HPDE6-E6E7 (cell line): ENCODE results near the gene TNRC6C.
A peak's percentile ranks its signal among the peaks of the same experiment; 100 is the strongest.

Experiments used
- DNase-seq: peaks from one replicate; pipeline ENCODE4 v3.0.0; 2011; ENCODE audit warnings: missing footprints; ENCODE audit errors: extremely low spot score

Gene TNRC6C

GRCh38 chr17:77957857-77958715 is at the start of gene TNRC6C:
Gene TNRC6C (plus strand): TSS chr17:77958703. CDS start chr17:78004207, 45,504 bp downstream.
- peak; percentile 93 for DNase-seq

- DNase-seq, result no peak
Measured at GRCh38 chr17:77909236-77909635, 49.3 kb upstream of the TNRC6C start.

- no peak for DNase-seq
Measured at GRCh38 chr17:77909816-77910215, 48.7 kb upstream of the TNRC6C start.

GRCh38 chr17:77914385-77915254 is 43.9 kb upstream of the TNRC6C start:
- no peak for DNase-seq

GRCh38 chr17:77915594-77916021 is 42.9 kb upstream of the TNRC6C start:
- no peak for DNase-seq

GRCh38 chr17:77916264-77916663 is 42.2 kb upstream of the TNRC6C start:
- DNase-seq, result no peak

GRCh38 chr17:77916703-77917481 is 41.6 kb upstream of the TNRC6C start:
- DNase-seq, result no peak

GRCh38 chr17:77919276-77919675 is 39.2 kb upstream of the TNRC6C start:
- DNase-seq, result no peak

GRCh38 chr17:77923135-77923534 is 35.4 kb upstream of the TNRC6C start:
- no peak for DNase-seq

- no peak for DNase-seq
Measured at GRCh38 chr17:77923776-77924513, 34.6 kb upstream of the TNRC6C start.

GRCh38 chr17:77924757-77925336 is 33.7 kb upstream of the TNRC6C start:
- DNase-seq, result no peak

- no peak for DNase-seq
Measured at GRCh38 chr17:77925831-77926543, 32.5 kb upstream of the TNRC6C start.

- DNase-seq, result no peak
Measured at GRCh38 chr17:77926981-77927380, 31.5 kb upstream of the TNRC6C start.

GRCh38 chr17:77927777-77928518 is 30.6 kb upstream of the TNRC6C start:
- no peak for DNase-seq

GRCh38 chr17:77928519-77929179 is 29.9 kb upstream of the TNRC6C start:
- DNase-seq, result no peak

GRCh38 chr17:77929180-77929564 is 29.3 kb upstream of the TNRC6C start:
- no peak for DNase-seq

GRCh38 chr17:77929871-77930436 is 28.5 kb upstream of the TNRC6C start:
- no peak for DNase-seq
